Measurements from ENCODE around the gene GALK1. TPM values are rescaled to one million over a fixed set of nuclear protein-coding genes. Genes with fewer than 3 reads are reported as not detected.
A peak's percentile ranks its signal among the peaks of the same experiment; 100 is the strongest.

The GALK1 gene
- total and polyA plus RNA-seq, 2 of the 13 experiments (the other 11 are each of a cell fraction or from before 2014, with no cell fraction given), result 59.9 to 93.6 TPM

- TF ChIP-seq ZGPAT (CRISPR knock-in tag; IDR thresholded peaks at IDR 0.05) (peak; percentile 96), SRY (CRISPR knock-in tag; IDR thresholded peaks at IDR 0.05) (peak; percentile 97), ADNP (CRISPR knock-in tag; IDR thresholded peaks at IDR 0.05) (no peak), E2F2 (CRISPR knock-in tag; IDR thresholded peaks at IDR 0.05; ENCODE audit: borderline replicate concordance) (peak; percentile 97; the same call in 1 of the 2 replicates), ZHX2 (IDR thresholded peaks at IDR 0.05; ENCODE audit: low read depth) (peak; percentile 58; the same call in 1 of the 2 replicates), ZHX2 (CRISPR knock-in tag; IDR thresholded peaks at IDR 0.05; ENCODE audit: borderline replicate concordance) (0 out of 2 replicates have a peak, but pooled peaks have one; percentile 77), KLF15 (CRISPR knock-in tag; IDR thresholded peaks at IDR 0.05; ENCODE audit: borderline replicate concordance) (no peak; the same call in 1 of the 2 replicates), RFXAP (CRISPR knock-in tag; IDR thresholded peaks at IDR 0.05; ENCODE audit: borderline replicate concordance) (peak; percentile 98), GATAD2A (CRISPR knock-in tag; IDR thresholded peaks at IDR 0.05) (peak; percentile 39; the same call in 1 of the 2 replicates), MYPOP (CRISPR knock-in tag; IDR thresholded peaks at IDR 0.05) (0 out of 2 replicates have a peak, but pooled peaks have one; percentile 59), CHCHD3 (CRISPR knock-in tag; IDR thresholded peaks at IDR 0.05) (no peak; the same call in 1 of the 2 replicates), HOXA3 (CRISPR knock-in tag; IDR thresholded peaks at IDR 0.05) (peak; percentile 91), ZBTB8A (CRISPR knock-in tag; IDR thresholded peaks at IDR 0.05; ENCODE audit: borderline replicate concordance, low read depth) (0 out of 2 replicates have a peak, but pooled peaks have one; percentile 41), ZNF253 (CRISPR knock-in tag; IDR thresholded peaks at IDR 0.05; ENCODE audit: borderline replicate concordance) (0 out of 2 replicates have a peak, but pooled peaks have one; percentile 14), ZNF724P (CRISPR knock-in tag; IDR thresholded peaks at IDR 0.05; ENCODE audit: borderline replicate concordance) (peak; percentile 89; the same call in 1 of the 2 replicates), POLR2AphosphoS5 (IDR thresholded peaks at IDR 0.05; ENCODE audit: low read depth, low read length) (peak; percentile 100), GPN1 (CRISPR knock-in tag; IDR thresholded peaks at IDR 0.05; ENCODE audit: borderline replicate concordance) (peak; percentile 91; the same call in 1 of the 2 replicates), ZNF337 (CRISPR knock-in tag; IDR thresholded peaks at IDR 0.05; ENCODE audit: borderline replicate concordance, low read depth) (peak; percentile 72; the same call in 1 of the 2 replicates), CCAR2 (optimal IDR thresholded peaks at IDR 0.05; ENCODE audit: low read depth, low read length) (no peak)
These were observed 14.4 kb upstream of the GALK1 start (continued) for GRCh38 chr17:75779250-75779986.

All from HepG2 (cell line).